GM12878 (cell line): ENCODE measurements around the gene PRDM15.

Experiments used
- SMC3 ChIP-seq: IDR thresholded peaks from 2 replicates; pipeline ENCODE4 v1.6.1; 2011; ENCODE audit warnings: low read length, improper control_type of control experiment, borderline replicate concordance
- SP1 ChIP-seq: IDR thresholded peaks from one replicate; pipeline ENCODE4 v1.6.1; 2011; ENCODE audit warnings: low read depth, low read length
- TCF7 ChIP-seq: IDR thresholded peaks from 2 replicates; pipeline ENCODE4 v1.6.1; 2014; ENCODE audit warnings: antibody characterized with exemption, borderline replicate concordance
- TF ChIP-seq, protein P1 (sequence below), 3 experiments: IDR thresholded peaks in 2 of 3; conservative IDR thresholded peaks in 1 of 3; 2 replicates each; pipeline ENCODE4 v1.5.1; 2011; ENCODE audit warnings: low read depth in 3 of 3, low read length in 3 of 3, mild to moderate bottlenecking in 3 of 3, control low read depth in 2 of 3, moderate library complexity in 2 of 3, inconsistent platforms in 1 of 3, mixed read lengths in 1 of 3; ENCODE audit not compliant: control insufficient read depth in 2 of 3, insufficient read depth in 1 of 3; ENCODE audit errors: extremely low read depth in 1 of 3

DNA sequence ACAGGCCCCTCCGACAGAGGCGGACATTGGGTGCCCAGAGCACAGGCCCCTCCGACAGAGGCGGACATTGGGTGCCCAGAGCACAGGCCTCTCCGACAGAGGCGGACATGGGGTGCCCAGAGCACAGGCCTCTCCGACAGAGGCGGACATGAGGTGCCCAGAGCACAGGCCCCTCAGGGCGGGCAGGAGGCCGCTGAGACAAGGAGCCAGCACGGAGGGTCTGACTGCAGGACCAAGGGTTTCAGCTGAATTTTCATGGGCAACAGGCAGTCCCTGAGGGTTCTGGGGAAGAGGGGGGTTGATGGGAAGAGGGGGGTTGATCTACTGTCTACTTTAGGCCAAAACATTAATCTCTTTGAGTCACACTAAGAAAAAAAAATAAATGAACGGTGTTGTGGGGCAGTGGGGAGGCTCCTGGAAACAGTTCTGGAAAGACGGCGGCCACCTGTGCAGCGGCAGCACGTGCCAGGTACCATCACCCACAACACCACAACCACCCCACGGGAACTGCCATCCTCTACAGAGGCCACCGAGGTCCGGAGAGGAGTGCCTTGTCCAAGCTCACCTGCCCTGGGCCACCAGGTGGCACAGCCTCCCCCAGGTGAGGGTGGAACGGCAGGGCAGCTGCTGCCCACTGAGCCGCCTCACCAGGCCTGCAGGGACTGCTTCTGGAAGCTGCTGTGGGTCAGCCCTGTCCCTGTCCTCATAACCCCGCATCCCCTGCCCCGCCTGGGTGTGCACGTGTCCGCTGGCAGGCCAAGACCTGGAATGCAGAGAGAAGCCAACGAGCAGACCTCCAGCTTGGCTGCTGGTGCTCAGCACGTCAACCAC lies 20.5 kb downstream of the PRDM15 start:
- no peak for TF ChIP-seq SP1
- TF ChIP-seq SMC3: no peak
- TF ChIP-seq, protein P1, sequence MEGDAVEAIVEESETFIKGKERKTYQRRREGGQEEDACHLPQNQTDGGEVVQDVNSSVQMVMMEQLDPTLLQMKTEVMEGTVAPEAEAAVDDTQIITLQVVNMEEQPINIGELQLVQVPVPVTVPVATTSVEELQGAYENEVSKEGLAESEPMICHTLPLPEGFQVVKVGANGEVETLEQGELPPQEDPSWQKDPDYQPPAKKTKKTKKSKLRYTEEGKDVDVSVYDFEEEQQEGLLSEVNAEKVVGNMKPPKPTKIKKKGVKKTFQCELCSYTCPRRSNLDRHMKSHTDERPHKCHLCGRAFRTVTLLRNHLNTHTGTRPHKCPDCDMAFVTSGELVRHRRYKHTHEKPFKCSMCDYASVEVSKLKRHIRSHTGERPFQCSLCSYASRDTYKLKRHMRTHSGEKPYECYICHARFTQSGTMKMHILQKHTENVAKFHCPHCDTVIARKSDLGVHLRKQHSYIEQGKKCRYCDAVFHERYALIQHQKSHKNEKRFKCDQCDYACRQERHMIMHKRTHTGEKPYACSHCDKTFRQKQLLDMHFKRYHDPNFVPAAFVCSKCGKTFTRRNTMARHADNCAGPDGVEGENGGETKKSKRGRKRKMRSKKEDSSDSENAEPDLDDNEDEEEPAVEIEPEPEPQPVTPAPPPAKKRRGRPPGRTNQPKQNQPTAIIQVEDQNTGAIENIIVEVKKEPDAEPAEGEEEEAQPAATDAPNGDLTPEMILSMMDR (IDR thresholded peaks at IDR 0.05 in 2 of 3, conservative IDR thresholded peaks at IDR 0.05 in 1 of 3; ENCODE audit: control insufficient read depth in 2 of 3, extremely low read depth in 1 of 3, insufficient read depth in 1 of 3, low read depth in 3 of 3, low read length in 3 of 3): no peak
- TF ChIP-seq TCF7: no peak
